ENCODE results near the gene DAP. TPM values are rescaled to one million over a fixed set of nuclear protein-coding genes. Genes with fewer than 3 reads are reported as not detected.

The DAP gene
- total RNA-seq, 1 experiment from 2014 or later: 95.9 TPM

DNA sequence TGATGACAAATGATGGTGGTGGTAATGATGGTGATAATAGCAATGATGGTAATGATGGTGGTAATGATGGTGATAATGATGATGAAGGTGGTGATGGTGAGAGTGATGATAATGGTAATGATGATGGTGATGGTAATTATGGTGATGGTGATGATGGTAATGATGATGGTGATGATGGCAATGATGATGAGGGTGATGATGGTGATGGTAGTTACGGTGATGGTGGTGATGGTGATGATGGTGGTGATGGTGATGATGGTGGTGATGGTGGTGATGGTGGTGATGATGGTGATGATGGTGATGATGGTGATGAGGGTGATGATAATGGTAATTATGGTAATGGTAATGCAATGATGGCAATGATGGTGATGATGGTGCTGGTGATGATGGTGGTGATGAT, 91.1 kb downstream of the DAP start:
- H3K27ac ChIP-seq (ENCODE audit: low read depth, low read length, poor library complexity, severe bottlenecking): no peak overlapping the region
- intact Hi-C loops (cut with micrococcal nuclease; ENCODE audit: unreplicated experiment): no loop called here
- POLR2A ChIA-PET (ENCODE audit: low non-redundant PET): no interaction called here

DNA sequence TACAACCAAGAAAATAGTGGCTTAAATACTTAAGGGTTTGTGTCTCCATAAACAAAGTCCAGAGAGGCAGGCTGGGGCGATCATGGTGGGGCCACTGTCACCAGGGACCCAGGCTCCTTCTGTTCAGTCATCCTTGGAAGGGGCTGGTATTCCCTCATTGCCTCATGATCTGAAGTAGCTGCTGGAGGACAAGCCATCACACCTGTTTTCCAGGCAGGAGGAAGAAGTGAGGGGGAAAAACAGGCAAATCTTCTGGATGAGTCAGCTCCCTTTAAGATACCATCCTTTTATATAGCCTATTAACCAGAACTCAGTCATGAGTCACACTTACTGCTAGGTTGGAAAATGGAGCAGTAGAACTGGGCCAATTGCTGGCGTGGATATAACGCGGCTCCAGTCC, 92.3 kb downstream of the DAP start:
- intact Hi-C loops (cut with micrococcal nuclease; ENCODE audit: unreplicated experiment): no loop called here
- BruUV-seq (replicated peaks): no TSS peak
- TF ChIP-seq, protein P1, sequence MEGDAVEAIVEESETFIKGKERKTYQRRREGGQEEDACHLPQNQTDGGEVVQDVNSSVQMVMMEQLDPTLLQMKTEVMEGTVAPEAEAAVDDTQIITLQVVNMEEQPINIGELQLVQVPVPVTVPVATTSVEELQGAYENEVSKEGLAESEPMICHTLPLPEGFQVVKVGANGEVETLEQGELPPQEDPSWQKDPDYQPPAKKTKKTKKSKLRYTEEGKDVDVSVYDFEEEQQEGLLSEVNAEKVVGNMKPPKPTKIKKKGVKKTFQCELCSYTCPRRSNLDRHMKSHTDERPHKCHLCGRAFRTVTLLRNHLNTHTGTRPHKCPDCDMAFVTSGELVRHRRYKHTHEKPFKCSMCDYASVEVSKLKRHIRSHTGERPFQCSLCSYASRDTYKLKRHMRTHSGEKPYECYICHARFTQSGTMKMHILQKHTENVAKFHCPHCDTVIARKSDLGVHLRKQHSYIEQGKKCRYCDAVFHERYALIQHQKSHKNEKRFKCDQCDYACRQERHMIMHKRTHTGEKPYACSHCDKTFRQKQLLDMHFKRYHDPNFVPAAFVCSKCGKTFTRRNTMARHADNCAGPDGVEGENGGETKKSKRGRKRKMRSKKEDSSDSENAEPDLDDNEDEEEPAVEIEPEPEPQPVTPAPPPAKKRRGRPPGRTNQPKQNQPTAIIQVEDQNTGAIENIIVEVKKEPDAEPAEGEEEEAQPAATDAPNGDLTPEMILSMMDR (conservative IDR thresholded peaks at IDR 0.05; ENCODE audit: low read depth, low read length): no peak
- no peak for TF ChIP-seq EZH2 (IDR thresholded peaks at IDR 0.05; ENCODE audit: borderline replicate concordance, low read depth, low read length, poor library complexity, severe bottlenecking)
- Histone ChIP-seq H3K4me3 (ENCODE audit: low read depth, low read length, poor library complexity, severe bottlenecking) (no peak overlapping the region), H3K27me3 (replicated peaks; ENCODE audit: insufficient read depth, low read depth, low read length, poor library complexity) (no peaks in the 10 kb centered on the region), H3K9me3 (ENCODE audit: low read depth, low read length, poor library complexity, severe bottlenecking) (no peaks in the 10 kb centered on the region), H3K27ac (ENCODE audit: low read depth, low read length, poor library complexity, severe bottlenecking) (no peak overlapping the region), H3K4me1 (ENCODE audit: insufficient read depth, low read length, poor library complexity, severe bottlenecking) (peaks cover 8% of the 10 kb centered on the region), H3K36me3 (ENCODE audit: insufficient read depth, low read length, poor library complexity, severe bottlenecking) (no peaks in the 10 kb centered on the region)
- POLR2A ChIA-PET (ENCODE audit: low non-redundant PET): no interaction called here
- CTCF ChIA-PET: no interaction called here
- DNase-seq (ENCODE audit: low spot score): no peak

More for the DNA sequence above, 91.1 kb downstream of the DAP start:
- TF ChIP-seq, protein P1 (conservative IDR thresholded peaks at IDR 0.05; ENCODE audit: low read depth, low read length): no peak
- TF ChIP-seq EZH2 (IDR thresholded peaks at IDR 0.05; ENCODE audit: borderline replicate concordance, low read depth, low read length, poor library complexity, severe bottlenecking): no peak
- CTCF ChIA-PET: no interaction called here
- no peaks in the 10 kb centered on the region for H3K36me3 ChIP-seq (ENCODE audit: insufficient read depth, low read length, poor library complexity, severe bottlenecking)
- H3K9me3 ChIP-seq (ENCODE audit: low read depth, low read length, poor library complexity, severe bottlenecking): no peaks in the 10 kb centered on the region
- H3K4me3 ChIP-seq (ENCODE audit: low read depth, low read length, poor library complexity, severe bottlenecking): no peak overlapping the region
- no TSS peak for BruUV-seq (replicated peaks)
- H3K27me3 ChIP-seq (replicated peaks; ENCODE audit: insufficient read depth, low read depth, low read length, poor library complexity): no peaks in the 10 kb centered on the region
- no peak for DNase-seq (ENCODE audit: low spot score)
- H3K4me1 ChIP-seq (ENCODE audit: insufficient read depth, low read length, poor library complexity, severe bottlenecking): peaks cover 8% of the 10 kb centered on the region

DNA sequence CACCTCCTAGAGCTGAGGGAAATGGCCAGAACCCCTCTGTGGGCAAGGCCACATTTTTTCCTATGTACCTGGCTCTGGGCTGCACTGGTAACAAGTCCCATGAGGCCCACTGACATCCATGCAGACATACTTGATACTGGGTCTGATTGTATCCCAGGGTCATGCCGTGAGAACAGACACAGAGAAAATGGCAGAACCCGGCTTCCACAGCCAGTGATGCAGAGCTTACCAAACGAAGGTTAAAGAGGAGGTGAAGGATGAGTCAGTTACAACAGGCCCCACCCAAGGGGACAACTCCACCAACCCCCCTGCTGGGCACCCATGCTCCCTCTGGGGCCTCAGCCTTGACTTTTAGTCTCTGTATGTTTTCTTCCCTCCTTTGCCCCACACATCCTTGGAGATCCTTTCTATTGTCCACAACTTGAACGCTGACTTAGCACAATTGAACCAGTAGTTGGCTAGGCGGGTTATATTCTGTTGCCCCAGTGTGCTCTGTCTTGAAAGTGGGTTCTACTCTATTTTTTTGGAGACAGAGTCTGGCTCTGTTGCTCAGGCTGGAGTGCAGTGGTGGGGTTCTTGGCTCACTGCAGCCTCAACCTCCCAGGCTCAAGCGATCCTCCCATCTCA, 93.5 kb downstream of the DAP start:
- no TSS peak for BruUV-seq (replicated peaks)
- no peak for DNase-seq (ENCODE audit: low spot score)
- Histone ChIP-seq H3K27ac (ENCODE audit: low read depth, low read length, poor library complexity, severe bottlenecking) (no peak overlapping the region), H3K27me3 (replicated peaks; ENCODE audit: insufficient read depth, low read depth, low read length, poor library complexity) (no peaks in the 10 kb centered on the region), H3K9me3 (ENCODE audit: low read depth, low read length, poor library complexity, severe bottlenecking) (no peaks in the 10 kb centered on the region), H3K4me1 (ENCODE audit: insufficient read depth, low read length, poor library complexity, severe bottlenecking) (peaks cover 8% of the 10 kb centered on the region), H3K4me3 (ENCODE audit: low read depth, low read length, poor library complexity, severe bottlenecking) (no peak overlapping the region), H3K36me3 (ENCODE audit: insufficient read depth, low read length, poor library complexity, severe bottlenecking) (no peaks in the 10 kb centered on the region)
- intact Hi-C loops (cut with micrococcal nuclease; ENCODE audit: unreplicated experiment): no loop called here
- ChIA-PET CTCF (no interaction called here), POLR2A (ENCODE audit: low non-redundant PET) (no interaction called here)
- no peak for TF ChIP-seq EZH2 (IDR thresholded peaks at IDR 0.05; ENCODE audit: borderline replicate concordance, low read depth, low read length, poor library complexity, severe bottlenecking)
- TF ChIP-seq, protein P1 (conservative IDR thresholded peaks at IDR 0.05; ENCODE audit: low read depth, low read length): no peak

All from A673 (cell line).